PC-3 (cell line): Measurements from ENCODE around the gene HID1. TPM values are rescaled to one million over a fixed set of nuclear protein-coding genes. Genes with fewer than 3 reads are reported as not detected.
A peak's percentile ranks its signal among the peaks of the same experiment; 100 is the strongest.

Experiments
- ATAC-seq: fragments of 200-7000 bp; cut with Tn5 transposase; 2 replicates; pipeline ENCODE4 v1.9.1; 2020; ENCODE audit warnings: mild to moderate bottlenecking, moderate library complexity
- BruUV-seq: library from RNA; stranded (reverse); fragments of 400-500 nt; replicated peaks from 2 replicates; lab custom pipeline; 2021; lab: Mats Ljungman, UMichigan
- CTCF ChIA-PET: fragments of 300-600 bp; sonication (Branson Sonifier 250); formaldehyde crosslinking; loops from one replicate; lab custom pipeline; 2022; ENCODE audit warnings: antibody characterized with exemption; lab: Charles Lee
- POLR2A ChIA-PET: fragments of 300-600 bp; sonication (Branson Sonifier 250); formaldehyde crosslinking; loops from one replicate; lab custom pipeline; 2022; ENCODE audit warnings: antibody characterized with exemption; ENCODE audit not compliant: unreplicated experiment; lab: Charles Lee
- DNase-seq: peaks from one replicate; pipeline ENCODE4 v3.0.0-alpha.2; 2015
- H2AFZ ChIP-seq: fragments of 300-600 bp; sonication (generic); 2 replicates; pipeline ENCODE4 v1.6.0; 2016; ENCODE audit warnings: antibody characterized with exemption, low read length
- H3F3A ChIP-seq: fragments of 300-600 bp; sonication (generic); one replicate; pipeline ENCODE4 v1.6.0; 2017; ENCODE audit warnings: antibody characterized with exemption, low read length, control low read depth, mild to moderate bottlenecking; ENCODE audit not compliant: unreplicated experiment
- H3K27ac ChIP-seq: fragments of 300-600 bp; sonication (generic); 2 replicates; pipeline ENCODE4 v1.5.1; 2016; ENCODE audit warnings: mild to moderate bottlenecking, low read length
- H3K27me3 ChIP-seq: fragments of 300-600 bp; sonication (generic); 2 replicates; pipeline ENCODE4 v1.6.1; 2016; ENCODE audit warnings: low read length, mixed read lengths
- H3K36me3 ChIP-seq: fragments of 300-600 bp; sonication (generic); 2 replicates; pipeline ENCODE4 v1.6.1; 2016; ENCODE audit warnings: low read depth, mixed run types, low read length, mixed read lengths
- H3K4me1 ChIP-seq: fragments of 300-600 bp; sonication (generic); 2 replicates; pipeline ENCODE4 v1.5.1; 2016; ENCODE audit warnings: low read length; ENCODE audit not compliant: insufficient read depth
- H3K4me2 ChIP-seq: fragments of 300-600 bp; sonication (generic); 2 replicates; pipeline ENCODE4 v1.6.0; 2016; ENCODE audit warnings: low read length
- H3K4me3 ChIP-seq: fragments of 300-600 bp; sonication (generic); 2 replicates; pipeline ENCODE4 v1.5.1; 2016; ENCODE audit warnings: mild to moderate bottlenecking, low read length, mixed read lengths
- H3K79me2 ChIP-seq: fragments of 300-600 bp; sonication (generic); 2 replicates; pipeline ENCODE4 v1.6.1; 2017; ENCODE audit warnings: low read length, mixed read lengths
- H3K9ac ChIP-seq: fragments of 300-600 bp; sonication (generic); 2 replicates; pipeline ENCODE4 v1.6.0; 2016; ENCODE audit warnings: mild to moderate bottlenecking, low read length
- H3K9me2 ChIP-seq: fragments of 300-600 bp; sonication (generic); replicated peaks from 2 replicates; pipeline ENCODE4 v1.6.1; 2016; ENCODE audit warnings: mixed run types, low read length, mixed read lengths
- H3K9me3 ChIP-seq: fragments of 300-600 bp; sonication (generic); 2 replicates; pipeline ENCODE4 v1.6.1; 2016; ENCODE audit warnings: low read length, mixed read lengths
- H4K20me1 ChIP-seq: fragments of 300-600 bp; sonication (generic); 2 replicates; pipeline ENCODE4 v1.6.1; 2016; ENCODE audit warnings: low read length, mixed read lengths
- CTCF ChIP-seq: fragments of 300-600 bp; sonication (generic); conservative IDR thresholded peaks from 2 replicates; pipeline ENCODE4 v1.5.1; 2017; ENCODE audit warnings: antibody characterized with exemption, low read depth, mild to moderate bottlenecking, low read length
- EZH2 ChIP-seq: fragments of 300-600 bp; sonication (generic); IDR thresholded peaks from one replicate; pipeline ENCODE4 v1.6.1; 2017; ENCODE audit warnings: antibody characterized with exemption, mild to moderate bottlenecking, low read length; ENCODE audit not compliant: unreplicated experiment
- EZH2phosphoT487 ChIP-seq: fragments of 300-600 bp; sonication (generic); IDR thresholded peaks from 2 replicates; pipeline ENCODE4 v1.6.1; 2018; ENCODE audit warnings: mild to moderate bottlenecking, antibody characterized with exemption, low read length, borderline replicate concordance
- intact Hi-C: fragments of 100-400 bp; cut with micrococcal nuclease; formaldehyde crosslinking; loops from 2 replicates; pipeline ENCODE4 v1.9.0; 2023
- total RNA-seq: library from RNA; depleted of rRNA; stranded (reverse); fragments of >200 nt; gene quantifications from 2 replicates; pipeline ENCODE4 v1.2.3, GENCODE V29; 2014

The HID1 gene
- total RNA-seq, 1 experiment from 2014 or later = 40.6 TPM

- Histone ChIP-seq H3K36me3 (no peaks in the 10 kb centered on the region), H3K4me1 (peaks cover 12% of the 10 kb centered on the region), H3K27me3 (no peaks in the 10 kb centered on the region), H3K79me2 (no peaks in the 10 kb centered on the region), H3F3A (no peaks in the 10 kb centered on the region), H3K4me2 (no peak overlapping the region), H3K9ac (no peak overlapping the region), H2AFZ (no peak overlapping the region), H4K20me1 (no peaks in the 10 kb centered on the region), H3K4me3 (no peak overlapping the region), H3K9me3 (no peaks in the 10 kb centered on the region), H3K27ac (no peak overlapping the region), H3K9me2 (no peaks in the 10 kb centered on the region)
- no peak for ATAC-seq
- ChIA-PET CTCF (no interaction called here), POLR2A (no interaction called here)
- no TSS peak for BruUV-seq
- intact Hi-C loops = no loop called here
- no peak for DNase-seq
- no peak for TF ChIP-seq EZH2
- no peak for TF ChIP-seq EZH2phosphoT487
- TF ChIP-seq CTCF = no peak
Observed at GRCh38 chr17:74977802-74978201, 5.2 kb upstream of the HID1 start.

- Histone ChIP-seq H4K20me1 (no peaks in the 10 kb centered on the region), H3K4me1 (peaks cover 10% of the 10 kb centered on the region), H3K9me3 (no peaks in the 10 kb centered on the region), H3K9me2 (no peaks in the 10 kb centered on the region), H2AFZ (no peak overlapping the region), H3K79me2 (peaks cover 10% of the 10 kb centered on the region), H3K27ac (no peak overlapping the region), H3K27me3 (no peaks in the 10 kb centered on the region), H3F3A (no peaks in the 10 kb centered on the region), H3K9ac (no peak overlapping the region), H3K4me3 (no peak overlapping the region), H3K36me3 (no peaks in the 10 kb centered on the region), H3K4me2 (no peak overlapping the region)
- no peak for TF ChIP-seq EZH2phosphoT487
- TF ChIP-seq CTCF = no peak
- no peak for TF ChIP-seq EZH2
- DNase-seq (no peak), ATAC-seq (no peak)
- ChIA-PET POLR2A (no interaction called here), CTCF (no interaction called here)
- no TSS peak for BruUV-seq
- intact Hi-C loops = no loop called here
Observed at GRCh38 chr17:74975943-74976342, 3.4 kb upstream of the HID1 start.

- ATAC-seq (no peak; the same call in 1 of the 2 replicates), DNase-seq (no peak)
- no peak overlapping the region for H3K9ac ChIP-seq
- TSS peak; percentile 83 for BruUV-seq
- H3K4me3 ChIP-seq = peak overlapping the region; percentile 90
- no peak overlapping the region for H3K27ac ChIP-seq
- H3K27me3 ChIP-seq = no peaks in the 10 kb centered on the region
- CTCF ChIA-PET = interaction anchor here (0.6 to 1.2 kb wide), 6 partner anchors 11 to 229 kb away, joined by 3 to 5 read pairs (median 4); no protein-coding TSS in a partner anchor
- H3K4me2 ChIP-seq = peak overlapping the region; percentile 96
- no peaks in the 10 kb centered on the region for H3K9me3 ChIP-seq
- H3K79me2 ChIP-seq = peaks cover 21% of the 10 kb centered on the region
- no peaks in the 10 kb centered on the region for H3K9me2 ChIP-seq
- peaks cover 34% of the 10 kb centered on the region for H3K4me1 ChIP-seq
- peak overlapping the region; percentile 58 for H2AFZ ChIP-seq
- no peaks in the 10 kb centered on the region for H4K20me1 ChIP-seq
- no peaks in the 10 kb centered on the region for H3K36me3 ChIP-seq
- H3F3A ChIP-seq = no peaks in the 10 kb centered on the region
- intact Hi-C loops = loop anchor here (2.0 kb wide), 1 partner anchor 62 kb away; no protein-coding TSS in a partner anchor
- POLR2A ChIA-PET = interaction anchor here (0.6 to 1.5 kb wide), 5 partner anchors 7 to 39 kb away, joined by 3 to 11 read pairs (median 4); partner anchors contain the start of gene CDR2L
- TF ChIP-seq EZH2 = no peak
- TF ChIP-seq CTCF = no peak
- TF ChIP-seq EZH2phosphoT487 = no peak
Observed at GRCh38 chr17:74972973-74973328, 392 bp upstream of the HID1 start.
